PC-3 (cell line): ENCODE measurements around the gene SLC35F3.

Source experiments
- CTCF ChIP-seq: fragments of 300-600 bp; sonication (generic); conservative IDR thresholded peaks from 2 replicates; pipeline ENCODE4 v1.5.1; 2017; ENCODE audit warnings: antibody characterized with exemption, low read depth, mild to moderate bottlenecking, low read length
- EZH2phosphoT487 ChIP-seq: fragments of 300-600 bp; sonication (generic); IDR thresholded peaks from 2 replicates; pipeline ENCODE4 v1.6.1; 2018; ENCODE audit warnings: mild to moderate bottlenecking, antibody characterized with exemption, low read length, borderline replicate concordance

GRCh38 chr1:233983811-233984210 lies 79.3 kb downstream of the SLC35F3 start:
- no peak for TF ChIP-seq EZH2phosphoT487
- no peak for TF ChIP-seq CTCF
